Fibroblast of villous mesenchyme (primary cell): ENCODE measurements around the gene TNNT2. TPM values are rescaled to one million over a fixed set of nuclear protein-coding genes. Genes with fewer than 3 reads are reported as not detected.
A peak's percentile ranks its signal among the peaks of the same experiment; 100 is the strongest.

Source experiments
- DNase-seq: peaks from one replicate; pipeline ENCODE4 v3.0.0-alpha.2; 2010; ENCODE audit warnings: low read depth
- H3K4me3 ChIP-seq: 2 replicates; pipeline ENCODE4 v1.5.1; 2011; ENCODE audit warnings: low read depth, mild to moderate bottlenecking, low read length
- total RNA-seq: library from RNA; depleted of rRNA; stranded (reverse); fragments of >200 nt; gene quantifications from 2 replicates; pipeline ENCODE4 v1.2.3, GENCODE V29; 2012
- TF ChIP-seq, protein P1 (sequence below): IDR thresholded peaks from 2 replicates; pipeline ENCODE4 v1.5.1; 2012; ENCODE audit warnings: low read depth, mild to moderate bottlenecking, low read length; ENCODE audit not compliant: insufficient read depth

TNNT2 gene
- 0.64 and 3.5 TPM in 2 replicates for total RNA-seq

DNA sequence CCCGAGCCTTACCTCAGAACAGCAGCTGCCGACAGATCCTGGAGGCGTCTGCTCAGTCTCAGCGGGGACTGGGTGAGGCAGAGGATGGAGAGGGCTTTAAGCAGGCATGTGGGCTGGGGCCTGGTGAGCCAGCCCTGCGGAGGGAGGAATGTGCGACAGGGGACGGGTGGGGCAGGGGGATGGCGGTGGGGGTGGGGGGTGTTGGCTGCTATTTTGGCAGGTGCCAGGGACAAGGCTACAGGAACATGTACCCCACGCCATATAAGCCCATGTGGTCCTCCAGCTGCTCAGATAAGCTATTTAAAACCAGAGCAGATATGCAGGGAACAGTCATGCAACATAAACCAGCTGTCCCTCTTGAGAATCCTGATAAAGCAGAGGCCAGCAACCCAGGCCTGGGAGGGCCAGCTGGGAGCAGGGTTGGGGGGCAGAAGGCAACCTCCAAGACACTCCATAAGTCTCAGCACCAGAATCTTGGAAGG, at the start of gene TNNT2:
Gene TNNT2 (minus strand): TSS at position 70 of the 482 bp plus-strand sequence. CDS start 4,426 bp downstream, outside the sequence.
- no peak within 1 kb of the TSS for H3K4me3 ChIP-seq
- peak; percentile 74 for DNase-seq
- TF ChIP-seq, protein P1, sequence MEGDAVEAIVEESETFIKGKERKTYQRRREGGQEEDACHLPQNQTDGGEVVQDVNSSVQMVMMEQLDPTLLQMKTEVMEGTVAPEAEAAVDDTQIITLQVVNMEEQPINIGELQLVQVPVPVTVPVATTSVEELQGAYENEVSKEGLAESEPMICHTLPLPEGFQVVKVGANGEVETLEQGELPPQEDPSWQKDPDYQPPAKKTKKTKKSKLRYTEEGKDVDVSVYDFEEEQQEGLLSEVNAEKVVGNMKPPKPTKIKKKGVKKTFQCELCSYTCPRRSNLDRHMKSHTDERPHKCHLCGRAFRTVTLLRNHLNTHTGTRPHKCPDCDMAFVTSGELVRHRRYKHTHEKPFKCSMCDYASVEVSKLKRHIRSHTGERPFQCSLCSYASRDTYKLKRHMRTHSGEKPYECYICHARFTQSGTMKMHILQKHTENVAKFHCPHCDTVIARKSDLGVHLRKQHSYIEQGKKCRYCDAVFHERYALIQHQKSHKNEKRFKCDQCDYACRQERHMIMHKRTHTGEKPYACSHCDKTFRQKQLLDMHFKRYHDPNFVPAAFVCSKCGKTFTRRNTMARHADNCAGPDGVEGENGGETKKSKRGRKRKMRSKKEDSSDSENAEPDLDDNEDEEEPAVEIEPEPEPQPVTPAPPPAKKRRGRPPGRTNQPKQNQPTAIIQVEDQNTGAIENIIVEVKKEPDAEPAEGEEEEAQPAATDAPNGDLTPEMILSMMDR: no peak

DNA sequence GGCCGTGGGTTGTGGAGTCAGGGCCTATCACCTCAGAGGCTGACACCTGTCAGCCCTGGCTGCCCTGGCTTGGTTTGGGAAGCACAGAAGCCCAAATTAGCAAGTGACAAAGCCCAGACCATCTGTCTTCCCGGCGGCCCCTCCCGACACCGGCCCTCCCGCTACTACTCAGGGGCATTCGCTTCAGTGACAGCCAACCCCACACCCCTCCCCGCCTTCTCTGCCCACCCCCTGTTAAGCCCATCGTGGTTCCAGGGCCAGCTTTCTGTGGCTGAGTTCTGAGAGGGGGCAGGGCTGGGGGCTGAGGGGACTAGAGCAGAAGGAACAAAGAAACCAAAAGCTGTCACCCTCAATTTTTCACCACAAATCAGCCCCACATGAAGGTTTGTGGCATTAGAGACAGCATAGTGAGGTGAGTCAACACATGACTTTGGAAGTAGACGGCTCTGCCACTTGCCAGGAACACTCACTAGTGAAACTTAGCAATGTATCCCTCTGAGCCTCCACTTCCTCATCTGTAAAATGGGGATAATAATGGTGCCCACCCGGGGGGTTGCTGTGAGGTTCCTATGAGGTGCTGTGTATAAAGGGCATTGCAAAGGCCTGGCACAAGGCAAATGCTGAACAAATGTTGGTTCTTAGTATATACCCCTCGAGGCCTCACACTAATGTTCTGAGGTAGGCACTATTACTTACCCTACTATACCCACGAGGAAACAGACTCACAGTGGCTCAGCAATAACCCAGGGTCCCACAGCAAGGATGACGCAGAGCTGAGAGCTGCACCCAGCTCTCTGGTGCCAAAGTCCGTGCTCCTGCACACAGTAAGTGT, 49.2 kb upstream of the TNNT2 start:
- H3K4me3 ChIP-seq: no peak overlapping the region
- DNase-seq: no peak
- TF ChIP-seq, protein P1: no peak

DNA sequence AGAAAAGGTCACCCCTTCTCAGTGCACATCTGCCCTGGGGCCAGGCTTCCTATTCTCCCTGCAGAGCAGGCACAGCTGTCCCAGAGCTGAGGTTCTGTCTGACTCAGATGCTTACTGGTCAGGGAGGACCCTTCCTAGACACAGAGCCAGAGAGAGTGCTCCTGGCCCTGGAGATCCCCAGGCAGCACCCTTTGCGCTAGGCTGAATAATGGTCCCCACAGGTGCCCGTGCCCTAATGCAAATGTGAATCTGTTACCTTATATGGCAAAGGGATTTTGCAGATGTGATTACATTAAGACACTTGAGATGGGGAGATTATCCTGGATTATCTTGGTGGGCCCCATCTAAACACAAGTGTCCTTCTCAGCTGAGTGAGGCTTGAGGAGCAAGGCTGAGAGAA, 46.7 kb upstream of the TNNT2 start:
- TF ChIP-seq, protein P1: no peak
- DNase-seq: no peak
- no peak overlapping the region for H3K4me3 ChIP-seq

DNA sequence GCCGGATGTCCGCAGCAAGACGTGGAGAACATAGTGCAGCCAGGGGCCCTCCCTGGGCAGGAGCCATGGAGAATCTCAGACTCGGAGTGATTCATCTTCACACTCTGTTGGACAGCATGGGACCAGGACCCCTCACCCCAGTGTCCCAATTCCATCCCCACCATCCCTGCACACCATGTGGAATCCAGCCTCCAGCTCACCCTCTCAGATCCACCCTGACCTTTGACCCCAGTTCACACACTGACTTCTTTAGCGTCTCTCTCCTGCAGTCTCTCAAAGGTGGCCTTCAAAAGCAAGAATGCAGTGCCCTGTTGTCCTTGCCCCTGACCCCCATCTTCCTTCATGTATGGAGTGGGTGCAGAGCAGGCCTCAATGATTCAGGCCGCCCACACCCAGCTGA, 46.2 kb upstream of the TNNT2 start:
- TF ChIP-seq, protein P1: no peak
- no peak for DNase-seq
- no peak overlapping the region for H3K4me3 ChIP-seq

DNA sequence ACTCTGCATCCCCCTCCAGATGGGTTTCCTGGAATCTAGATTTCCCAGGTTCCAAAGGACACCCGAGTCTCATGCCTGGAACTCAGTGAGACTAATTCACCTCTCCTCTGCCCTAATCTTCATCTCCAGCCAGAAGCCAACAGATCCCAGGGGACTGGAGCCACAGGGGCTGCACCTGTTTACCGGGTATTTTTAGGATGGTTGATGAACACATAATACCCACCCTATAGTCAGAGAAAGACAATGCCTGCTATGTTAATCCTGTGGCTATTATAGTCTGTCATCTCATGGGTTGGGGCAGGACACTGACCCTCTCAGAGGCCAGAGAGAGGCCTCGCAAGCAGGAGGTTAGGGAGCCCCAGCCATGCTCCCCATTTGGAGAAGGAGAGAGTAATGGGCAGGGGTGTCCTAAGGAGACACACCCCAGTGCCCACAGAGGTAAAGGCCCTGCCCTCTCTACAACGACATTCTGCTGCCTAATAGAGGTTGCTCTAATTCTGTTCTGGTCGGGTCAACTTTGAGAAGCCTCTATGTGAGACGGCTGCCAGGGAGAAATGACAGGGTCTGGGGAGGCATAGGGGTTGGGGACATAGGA, 45.1 kb upstream of the TNNT2 start:
- H3K4me3 ChIP-seq: no peak overlapping the region

DNA sequence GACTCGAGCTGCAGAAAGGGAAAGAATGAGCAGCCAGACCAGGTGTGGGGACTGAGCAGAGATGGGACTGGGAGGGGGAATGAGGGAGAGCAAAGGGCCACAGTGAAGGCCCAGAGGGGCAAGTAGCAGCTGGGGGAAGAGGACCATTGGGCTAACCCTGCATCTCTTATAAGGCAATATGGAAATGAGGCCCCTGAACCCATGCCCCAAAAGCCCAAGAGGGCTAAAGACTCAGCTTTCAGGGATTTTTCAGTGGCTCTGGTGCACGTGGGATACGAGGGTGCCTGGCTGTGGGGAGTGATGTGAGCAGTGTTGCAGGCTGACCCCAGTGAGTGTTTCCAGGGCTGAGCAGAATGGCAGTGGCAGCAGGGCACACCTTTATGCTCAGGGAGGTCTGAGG, 44.5 kb upstream of the TNNT2 start:
- no peak for DNase-seq
- H3K4me3 ChIP-seq: no peak overlapping the region
- TF ChIP-seq, protein P1: no peak

More for the DNA sequence above, 45.1 kb upstream of the TNNT2 start:
- no peak for DNase-seq
- TF ChIP-seq, protein P1: no peak
